ENCODE results near the gene ABCA6. TPM values are rescaled to one million over a fixed set of nuclear protein-coding genes. Genes with fewer than 3 reads are reported as not detected.

The ABCA6 gene
- total RNA-seq, 2 donors from 2014 or later = 1.1 to 1.3 TPM

GRCh38 chr17:69164206-69164605 lies 22.5 kb upstream of the ABCA6 start:
- H3K36me3 Mint-ChIP-seq = peaks cover 10% of the 10 kb centered on the region
- H3K4me3 Mint-ChIP-seq = no peak overlapping the region
- no peaks in the 10 kb centered on the region for H3K9me3 Mint-ChIP-seq
- H3K27ac Mint-ChIP-seq = no peak overlapping the region
- no peaks in the 10 kb centered on the region for H3K27me3 Mint-ChIP-seq
- no peaks in the 10 kb centered on the region for H3K4me1 Mint-ChIP-seq (ENCODE audit: low read depth in 2 of 2)
- ATAC-seq (no peak), DNase-seq (ENCODE audit: low spot score) (no peak)

DNA sequence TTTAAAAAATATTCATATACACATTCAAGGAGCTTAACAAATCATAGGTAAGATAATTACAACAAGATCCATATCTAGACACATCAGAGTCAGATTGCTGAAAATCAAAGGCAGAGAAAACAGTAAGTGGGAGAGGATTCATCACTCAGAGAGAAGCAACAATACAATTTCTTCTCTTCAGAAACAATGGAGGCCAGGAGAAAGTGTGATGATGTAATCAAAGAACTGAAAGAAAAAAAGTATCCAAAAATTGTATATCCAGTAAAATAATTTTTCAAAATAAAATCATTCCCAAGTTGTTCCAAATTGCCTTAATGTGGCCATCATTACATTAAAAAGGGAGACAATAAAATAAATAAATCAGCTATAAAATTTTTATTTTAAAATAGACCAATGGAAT lies 17.7 kb upstream of the ABCA6 start:
- H3K27ac Mint-ChIP-seq = no peak overlapping the region
- no peaks in the 10 kb centered on the region for H3K4me1 Mint-ChIP-seq (ENCODE audit: low read depth in 2 of 2)
- peaks cover 5% of the 10 kb centered on the region for H3K36me3 Mint-ChIP-seq
- H3K27me3 Mint-ChIP-seq = peaks cover 0 to 2% of the 10 kb centered on the region in 2 donors
- no peak for DNase-seq (ENCODE audit: low spot score)
- ATAC-seq = no peak
- H3K9me3 Mint-ChIP-seq = no peaks in the 10 kb centered on the region
- no peak overlapping the region for H3K4me3 Mint-ChIP-seq

- no peak for ATAC-seq
- Mint-ChIP-seq H3K27ac (no peak overlapping the region), H3K27me3 (peaks cover 0 to 2% of the 10 kb centered on the region in 2 donors), H3K4me3 (no peak overlapping the region), H3K9me3 (no peaks in the 10 kb centered on the region), H3K36me3 (peaks cover 13% of the 10 kb centered on the region), H3K4me1 (ENCODE audit: low read depth in 2 of 2) (no peaks in the 10 kb centered on the region)
- DNase-seq (ENCODE audit: low spot score) = no peak
Measured at GRCh38 chr17:69154267-69154666, 12.6 kb upstream of the ABCA6 start.

GRCh38 chr17:69150333-69150732 lies 8.6 kb upstream of the ABCA6 start:
- H3K4me1 Mint-ChIP-seq (ENCODE audit: low read depth in 2 of 2) = no peaks in the 10 kb centered on the region
- H3K27me3 Mint-ChIP-seq = peaks cover 0 to under 1% of the 10 kb centered on the region in 2 donors
- H3K36me3 Mint-ChIP-seq = peaks cover 13% of the 10 kb centered on the region
- no peaks in the 10 kb centered on the region for H3K9me3 Mint-ChIP-seq
- DNase-seq (ENCODE audit: low spot score) = no peak
- no peak overlapping the region for H3K27ac Mint-ChIP-seq
- ATAC-seq = no peak
- no peak overlapping the region for H3K4me3 Mint-ChIP-seq

GRCh38 chr17:69147460-69147859 lies 5.8 kb upstream of the ABCA6 start:
- H3K4me1 Mint-ChIP-seq (ENCODE audit: low read depth in 2 of 2) = no peaks in the 10 kb centered on the region
- ATAC-seq (no peak), DNase-seq (ENCODE audit: low spot score) (no peak)
- no peaks in the 10 kb centered on the region for H3K9me3 Mint-ChIP-seq
- no peak overlapping the region for H3K27ac Mint-ChIP-seq
- no peak overlapping the region for H3K4me3 Mint-ChIP-seq
- H3K36me3 Mint-ChIP-seq = peaks cover 12% of the 10 kb centered on the region
- peaks cover 4 to 14% of the 10 kb centered on the region in 2 donors for H3K27me3 Mint-ChIP-seq

DNA sequence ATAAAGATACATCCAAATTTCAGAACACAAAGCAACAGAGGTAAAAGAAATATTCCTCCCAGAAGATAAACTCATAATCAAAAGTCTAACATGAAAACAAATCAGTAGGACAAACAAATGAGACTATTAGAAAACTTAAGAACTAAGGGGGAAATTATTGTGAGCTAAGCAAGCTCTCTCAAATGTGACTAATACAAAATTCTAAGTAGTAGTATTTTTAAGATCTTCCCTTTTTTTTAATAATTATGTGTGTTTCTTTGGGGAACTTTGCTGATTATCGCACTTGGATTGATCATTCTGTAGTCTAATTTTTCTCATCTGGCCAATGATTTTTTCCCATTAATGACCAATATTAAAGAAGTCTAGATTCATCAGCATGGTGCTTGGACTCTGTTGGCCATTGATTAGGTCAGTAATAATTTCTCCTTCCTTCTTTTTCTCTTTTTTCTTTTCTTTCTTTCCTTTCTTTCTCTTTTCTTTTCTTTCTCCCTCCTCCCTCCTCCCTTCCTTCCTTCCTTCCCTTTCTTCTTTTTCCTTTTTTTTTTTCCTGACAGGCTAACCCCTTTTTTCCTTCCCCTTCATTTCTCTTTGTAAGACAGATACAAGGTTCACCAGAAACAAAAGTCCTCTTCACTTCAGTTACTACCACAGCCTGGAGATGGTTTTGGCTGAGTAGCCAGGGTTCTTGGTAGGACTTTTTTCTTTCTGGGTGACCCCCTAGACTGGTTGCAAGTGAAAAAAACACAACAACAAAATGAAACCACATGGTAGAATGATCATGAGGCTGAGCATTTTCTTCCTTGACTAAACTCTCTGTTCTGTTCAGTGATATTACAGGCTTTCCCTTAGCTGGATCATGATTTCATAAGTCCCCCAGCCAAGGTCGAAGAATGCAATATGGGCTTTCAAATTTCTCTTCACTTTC lies 2.9 kb upstream of the ABCA6 start:
- H3K4me1 Mint-ChIP-seq (ENCODE audit: low read depth in 2 of 2) = no peaks in the 10 kb centered on the region
- H3K36me3 Mint-ChIP-seq = no peaks in the 10 kb centered on the region
- DNase-seq (ENCODE audit: low spot score) = no peak
- no peak overlapping the region for H3K4me3 Mint-ChIP-seq
- H3K27me3 Mint-ChIP-seq = peaks cover 4 to 14% of the 10 kb centered on the region in 2 donors
- no peak for ATAC-seq
- H3K27ac Mint-ChIP-seq = no peak overlapping the region
- no peaks in the 10 kb centered on the region for H3K9me3 Mint-ChIP-seq

- DNase-seq (ENCODE audit: low spot score) = no peak
- no peaks in the 10 kb centered on the region for H3K36me3 Mint-ChIP-seq
- H3K27me3 Mint-ChIP-seq = peaks cover 4 to 14% of the 10 kb centered on the region in 2 donors
- no peaks in the 10 kb centered on the region for H3K4me1 Mint-ChIP-seq (ENCODE audit: low read depth in 2 of 2)
- no peak overlapping the region for H3K27ac Mint-ChIP-seq
- no peaks in the 10 kb centered on the region for H3K9me3 Mint-ChIP-seq
- no peak for ATAC-seq
- H3K4me3 Mint-ChIP-seq = no peak overlapping the region
Measured at GRCh38 chr17:69143683-69144231, 2.1 kb upstream of the ABCA6 start.

GRCh38 chr17:69143151-69143550 lies 1.5 kb upstream of the ABCA6 start:
- ATAC-seq = no peak

GRCh38 chr17:69142175-69142802 lies 594 bp upstream of the ABCA6 start:
- Mint-ChIP-seq H3K4me3 (no peak overlapping the region), H3K4me1 (ENCODE audit: low read depth in 2 of 2) (no peaks in the 10 kb centered on the region), H3K27me3 (peaks cover 4 to 14% of the 10 kb centered on the region in 2 donors)

More at GRCh38 chr17:69143151-69143550, 1.5 kb upstream of the ABCA6 start:
- H3K9me3 Mint-ChIP-seq = no peaks in the 10 kb centered on the region
- no peaks in the 10 kb centered on the region for H3K4me1 Mint-ChIP-seq (ENCODE audit: low read depth in 2 of 2)
- H3K4me3 Mint-ChIP-seq = no peak overlapping the region
- no peak for DNase-seq (ENCODE audit: low spot score)
- H3K36me3 Mint-ChIP-seq = no peaks in the 10 kb centered on the region
- H3K27ac Mint-ChIP-seq = no peak overlapping the region
- peaks cover 4 to 14% of the 10 kb centered on the region in 2 donors for H3K27me3 Mint-ChIP-seq

GRCh38 chr17:69134112-69134511 lies 7.6 kb downstream of the ABCA6 start:
- ATAC-seq (no peak), DNase-seq (ENCODE audit: low spot score) (no peak)
- H3K27ac Mint-ChIP-seq = no peak overlapping the region
- H3K27me3 Mint-ChIP-seq = no peaks in the 10 kb centered on the region
- H3K9me3 Mint-ChIP-seq = peaks cover 3% of the 10 kb centered on the region
- H3K4me3 Mint-ChIP-seq = no peak overlapping the region
- peaks cover 5% of the 10 kb centered on the region for H3K36me3 Mint-ChIP-seq
- H3K4me1 Mint-ChIP-seq (ENCODE audit: low read depth in 2 of 2) = no peaks in the 10 kb centered on the region

More at GRCh38 chr17:69142175-69142802, 594 bp upstream of the ABCA6 start:
- DNase-seq (ENCODE audit: low spot score) (no peak), ATAC-seq (no peak)
- H3K36me3 Mint-ChIP-seq = no peaks in the 10 kb centered on the region
- no peaks in the 10 kb centered on the region for H3K9me3 Mint-ChIP-seq
- no peak overlapping the region for H3K27ac Mint-ChIP-seq

DNA sequence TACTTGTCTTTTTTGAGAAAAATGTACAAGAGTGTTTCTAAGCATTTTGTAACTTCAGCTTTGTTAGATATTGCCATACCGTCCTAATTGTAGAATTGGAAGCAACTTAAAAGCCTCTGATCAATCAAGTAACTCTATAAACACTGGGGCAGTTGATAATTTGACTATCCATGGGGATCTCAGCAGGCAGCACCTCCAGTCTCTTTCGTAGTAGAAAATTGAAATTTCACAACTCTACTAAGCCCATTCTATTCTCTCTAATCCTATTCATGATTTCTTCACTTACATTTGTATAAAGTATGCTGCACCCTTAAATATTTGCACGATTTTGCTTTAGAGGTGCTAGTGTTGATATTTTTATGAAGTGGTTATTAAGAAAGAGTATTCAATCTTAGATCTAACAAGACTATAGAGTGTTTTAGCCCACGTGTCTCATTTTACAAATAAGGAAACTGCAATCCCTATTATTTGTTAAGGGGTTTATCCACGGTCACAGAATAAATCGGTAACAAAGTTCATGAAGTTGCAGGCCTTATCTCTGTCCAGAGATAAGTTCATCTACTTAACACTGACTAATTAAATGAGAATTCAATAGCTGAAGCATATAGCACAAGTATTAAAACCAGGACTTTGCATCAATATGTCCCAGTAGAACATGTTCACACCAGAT lies 10.9 kb downstream of the ABCA6 start:
- Mint-ChIP-seq H3K27me3 (no peaks in the 10 kb centered on the region), H3K4me1 (ENCODE audit: low read depth in 2 of 2) (no peaks in the 10 kb centered on the region), H3K27ac (no peak overlapping the region), H3K4me3 (no peak overlapping the region), H3K36me3 (peaks cover 4% of the 10 kb centered on the region), H3K9me3 (peaks cover 3% of the 10 kb centered on the region)
- DNase-seq (ENCODE audit: low spot score) (no peak), ATAC-seq (no peak)

GRCh38 chr17:69123626-69124025 lies 18.1 kb downstream of the ABCA6 start:
- no peak overlapping the region for H3K27ac Mint-ChIP-seq
- H3K4me3 Mint-ChIP-seq = no peak overlapping the region
- H3K36me3 Mint-ChIP-seq = no peaks in the 10 kb centered on the region
- H3K27me3 Mint-ChIP-seq = peaks cover 4 to 8% of the 10 kb centered on the region in 2 donors
- DNase-seq (ENCODE audit: low spot score) = no peak
- no peaks in the 10 kb centered on the region for H3K9me3 Mint-ChIP-seq
- no peaks in the 10 kb centered on the region for H3K4me1 Mint-ChIP-seq (ENCODE audit: low read depth in 2 of 2)
- no peak for ATAC-seq

GRCh38 chr17:69122065-69122464 lies 19.6 kb downstream of the ABCA6 start:
- Mint-ChIP-seq H3K4me1 (ENCODE audit: low read depth in 2 of 2) (no peaks in the 10 kb centered on the region), H3K27ac (no peak overlapping the region)

More at GRCh38 chr17:69122065-69122464, 19.6 kb downstream of the ABCA6 start:
- Mint-ChIP-seq H3K27me3 (peaks cover 4 to 13% of the 10 kb centered on the region in 2 donors), H3K36me3 (no peaks in the 10 kb centered on the region), H3K4me3 (no peak overlapping the region), H3K9me3 (no peaks in the 10 kb centered on the region)
- ATAC-seq (no peak), DNase-seq (ENCODE audit: low spot score) (no peak)

Data from natural killer cell treated with Interleukin-12 subunit alpha and Interleukin-12 subunit beta and Interleukin-15 and Interleukin-18, amount 100 ng/mL, for 72 hours (primary cell).